ENCODE measurements around the gene CXorf65.
A peak's percentile ranks its signal among the peaks of the same experiment; 100 is the strongest.

Gene CXorf65

GRCh38 chrX:71106427-71106826 is at the start of gene CXorf65:
TSS of gene CXorf65 (minus strand) at chrX:71106740. CDS start at chrX:71106556, 184 bp downstream.
- DNase-seq = no peak

GRCh38 chrX:71154641-71155040 is 48.1 kb upstream of the CXorf65 start:
- no peak for DNase-seq

GRCh38 chrX:71154196-71154595 is 47.7 kb upstream of the CXorf65 start:
- no peak for DNase-seq

- DNase-seq = no peak
Observed at GRCh38 chrX:71151366-71151765, 44.8 kb upstream of the CXorf65 start.

- no peak for DNase-seq
Observed at GRCh38 chrX:71148278-71148663, 41.7 kb upstream of the CXorf65 start.

- DNase-seq = no peak
Observed at GRCh38 chrX:71147496-71148277, 41.1 kb upstream of the CXorf65 start.

- peak in 1 of 2 experiments; percentile 32 for DNase-seq
Observed at GRCh38 chrX:71144651-71145050, 38.1 kb upstream of the CXorf65 start, which contains the start of gene NLGN3. TSS of gene NLGN3 (plus strand) at chrX:71144841. CDS start at chrX:71147750, 2,909 bp downstream.

GRCh38 chrX:71143508-71143907 is 37.0 kb upstream of the CXorf65 start:
- no peak for DNase-seq

GRCh38 chrX:71140440-71140839 is 33.9 kb upstream of the CXorf65 start:
- DNase-seq = no peak

- DNase-seq = no peak
Observed at GRCh38 chrX:71131510-71131909, 25.0 kb upstream of the CXorf65 start.

- peak in 1 of 2 experiments; percentile 55 for DNase-seq
Observed at GRCh38 chrX:71128915-71129765, 22.6 kb upstream of the CXorf65 start.

- DNase-seq = no peak
Observed at GRCh38 chrX:71128166-71128833, 21.8 kb upstream of the CXorf65 start.

- DNase-seq = no peak
Observed at GRCh38 chrX:71118985-71119535, 12.5 kb upstream of the CXorf65 start.

GRCh38 chrX:71118032-71118984 is 11.8 kb upstream of the CXorf65 start, which contains the start of gene MED12:
TSS of gene MED12 (plus strand) at chrX:71118596. CDS start at chrX:71118755, 159 bp downstream.
- peak; percentile 84 to 90 for DNase-seq

- no peak for DNase-seq
Observed at GRCh38 chrX:71117358-71117757, 10.8 kb upstream of the CXorf65 start.

- DNase-seq = no peak
Observed at GRCh38 chrX:71111921-71112431, 5.4 kb upstream of the CXorf65 start.

GRCh38 chrX:71111141-71111843 is 4.8 kb upstream of the CXorf65 start, which contains the start of gene IL2RG:
TSS of gene IL2RG (minus strand) at chrX:71111577. CDS start at chrX:71111539, 38 bp downstream.
- DNase-seq = no peak

GRCh38 chrX:71109051-71109450 is 2.5 kb upstream of the CXorf65 start:
- no peak for DNase-seq

- DNase-seq = peak in 1 of 2 experiments; percentile 21
Observed at GRCh38 chrX:71107762-71108360, 1.3 kb upstream of the CXorf65 start.

- DNase-seq = no peak
Observed at GRCh38 chrX:71107245-71107644, 705 bp upstream of the CXorf65 start.
